GM10248 (cell line): Measurements from ENCODE around the gene CCDC82.

ENCODE experiments used
- CTCF ChIA-PET: fragments of 300-600 bp; sonication (Branson Sonifier 250); formaldehyde crosslinking; extraction: SDS; loops from one replicate; lab custom pipeline; 2021; ENCODE audit warnings: antibody characterized with exemption; lab: Yijun Ruan, JAX
- POLR2A ChIA-PET: fragments of 350-650 bp; sonication (Branson Sonifier 250); formaldehyde crosslinking; extraction: SDS; loops from one replicate; lab custom pipeline; 2020; ENCODE audit warnings: antibody characterized with exemption; lab: Yijun Ruan, JAX
- DNase-seq: peaks from one replicate; pipeline ENCODE4 v3.0.0; 2012; ENCODE audit errors: extremely low spot score
- TF ChIP-seq, protein P1 (sequence below): IDR thresholded peaks from 2 replicates; pipeline ENCODE4 v1.5.1; 2012; ENCODE audit warnings: mild to moderate bottlenecking, low read depth; ENCODE audit errors: extremely low read depth, missing control alignments, control extremely low read depth

CCDC82 gene

DNA sequence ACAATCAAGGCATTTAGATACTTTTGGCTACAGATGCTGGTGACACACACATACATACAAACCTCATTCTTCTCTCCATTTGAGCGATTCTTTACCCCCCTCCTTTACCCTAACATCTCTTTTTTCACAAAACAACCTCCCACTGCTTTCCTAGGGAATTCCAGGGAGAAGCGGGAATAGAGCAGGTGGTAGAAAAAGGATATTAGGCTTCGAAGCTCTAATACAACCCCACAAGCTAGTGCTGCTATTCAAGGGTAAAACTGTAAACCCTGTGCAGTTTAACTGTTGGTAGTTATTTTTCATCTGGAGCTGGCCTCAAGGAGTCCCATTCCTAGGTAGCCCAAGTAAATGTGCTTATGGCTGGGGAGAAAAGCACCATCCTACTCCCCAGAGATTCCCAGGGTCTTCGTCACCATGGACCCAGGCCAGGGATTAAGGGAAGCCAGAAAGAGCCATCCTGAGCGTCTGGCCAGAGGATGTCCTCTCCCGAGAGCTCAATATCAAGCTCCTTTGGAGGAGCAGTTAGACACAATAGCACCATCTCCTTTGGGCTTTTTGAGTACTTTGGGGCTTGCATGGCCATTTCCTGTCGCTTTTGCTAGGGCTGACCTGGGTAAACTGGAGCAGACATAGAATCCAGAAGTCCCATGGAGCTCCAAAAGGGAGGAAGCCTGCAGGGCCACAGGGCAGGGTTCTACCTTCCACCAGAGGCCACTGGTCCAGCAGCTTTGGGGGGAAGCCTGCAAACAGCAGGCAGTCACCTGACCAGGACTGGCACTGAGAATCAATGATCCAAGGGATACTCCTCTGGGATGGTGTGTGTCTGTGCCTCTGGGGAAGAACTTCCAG, 49.8 kb downstream of the CCDC82 start:
- ChIA-PET POLR2A (no interaction called here), CTCF (interaction anchor here (0.6 to 5.5 kb wide), 18 partner anchors 12 to 549 kb away, joined by 3 to 30 read pairs (median 4); partner anchors contain the start of genes CCDC82 and JRKL)
- DNase-seq = no peak
- TF ChIP-seq, protein P1, sequence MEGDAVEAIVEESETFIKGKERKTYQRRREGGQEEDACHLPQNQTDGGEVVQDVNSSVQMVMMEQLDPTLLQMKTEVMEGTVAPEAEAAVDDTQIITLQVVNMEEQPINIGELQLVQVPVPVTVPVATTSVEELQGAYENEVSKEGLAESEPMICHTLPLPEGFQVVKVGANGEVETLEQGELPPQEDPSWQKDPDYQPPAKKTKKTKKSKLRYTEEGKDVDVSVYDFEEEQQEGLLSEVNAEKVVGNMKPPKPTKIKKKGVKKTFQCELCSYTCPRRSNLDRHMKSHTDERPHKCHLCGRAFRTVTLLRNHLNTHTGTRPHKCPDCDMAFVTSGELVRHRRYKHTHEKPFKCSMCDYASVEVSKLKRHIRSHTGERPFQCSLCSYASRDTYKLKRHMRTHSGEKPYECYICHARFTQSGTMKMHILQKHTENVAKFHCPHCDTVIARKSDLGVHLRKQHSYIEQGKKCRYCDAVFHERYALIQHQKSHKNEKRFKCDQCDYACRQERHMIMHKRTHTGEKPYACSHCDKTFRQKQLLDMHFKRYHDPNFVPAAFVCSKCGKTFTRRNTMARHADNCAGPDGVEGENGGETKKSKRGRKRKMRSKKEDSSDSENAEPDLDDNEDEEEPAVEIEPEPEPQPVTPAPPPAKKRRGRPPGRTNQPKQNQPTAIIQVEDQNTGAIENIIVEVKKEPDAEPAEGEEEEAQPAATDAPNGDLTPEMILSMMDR = no peak

DNA sequence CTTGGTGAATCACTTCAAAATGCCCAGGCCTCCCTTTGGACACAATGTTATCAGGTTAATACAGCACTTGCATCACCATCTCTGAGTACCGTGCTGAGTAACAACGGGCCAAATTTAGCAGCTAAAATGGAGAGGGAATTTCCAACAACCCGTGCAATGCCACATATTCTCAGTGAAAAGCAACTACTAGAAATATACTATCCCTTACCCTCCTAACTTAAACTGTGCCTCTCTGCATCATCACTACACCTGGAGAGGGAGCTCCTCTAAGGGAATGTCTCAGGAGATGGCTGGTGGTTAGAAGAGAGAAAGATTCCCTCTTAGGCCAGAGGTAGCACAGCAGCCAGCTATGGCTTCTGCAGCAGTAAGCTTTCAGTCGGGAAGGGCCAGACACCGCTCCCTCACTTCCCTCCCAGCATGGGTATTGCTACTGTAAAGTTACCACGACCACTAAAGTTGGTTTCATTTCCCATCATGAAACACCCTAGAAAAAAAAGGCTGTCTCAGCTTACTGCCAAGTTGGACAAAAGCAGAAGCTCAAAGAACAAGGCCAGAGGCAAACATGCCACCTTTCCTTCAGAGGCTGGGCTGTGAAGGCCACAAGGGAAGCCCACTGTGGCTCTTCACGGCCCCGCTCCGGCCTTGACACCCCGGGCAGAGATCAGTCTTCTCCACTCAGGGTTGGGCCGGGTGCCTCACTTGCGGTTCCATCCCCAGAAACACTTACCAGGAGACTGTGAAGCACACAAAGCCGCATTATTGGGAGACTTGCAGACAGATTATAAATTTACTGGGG, 50.6 kb downstream of the CCDC82 start:
- TF ChIP-seq, protein P1 = no peak
- DNase-seq = peak; percentile 48
- ChIA-PET CTCF (interaction anchor here (0.6 to 2.1 kb wide), 17 partner anchors 11 to 548 kb away, joined by 3 to 10 read pairs (median 4); partner anchors contain the start of genes CCDC82 and JRKL), POLR2A (interaction anchor here (0.6 kb wide), 1 partner anchor 50 kb away, joined by 4 read pairs; no protein-coding TSS in a partner anchor)

GRCh38 chr11:96337541-96338431, 51.9 kb downstream of the CCDC82 start:
- TF ChIP-seq, protein P1 = no peak
- ChIA-PET POLR2A (no interaction called here), CTCF (interaction anchor here (0.7 to 1.9 kb wide), 8 partner anchors 10 to 366 kb away, joined by 3 to 5 read pairs (median 3); no protein-coding TSS in a partner anchor)
- peak; percentile 44 for DNase-seq

DNA sequence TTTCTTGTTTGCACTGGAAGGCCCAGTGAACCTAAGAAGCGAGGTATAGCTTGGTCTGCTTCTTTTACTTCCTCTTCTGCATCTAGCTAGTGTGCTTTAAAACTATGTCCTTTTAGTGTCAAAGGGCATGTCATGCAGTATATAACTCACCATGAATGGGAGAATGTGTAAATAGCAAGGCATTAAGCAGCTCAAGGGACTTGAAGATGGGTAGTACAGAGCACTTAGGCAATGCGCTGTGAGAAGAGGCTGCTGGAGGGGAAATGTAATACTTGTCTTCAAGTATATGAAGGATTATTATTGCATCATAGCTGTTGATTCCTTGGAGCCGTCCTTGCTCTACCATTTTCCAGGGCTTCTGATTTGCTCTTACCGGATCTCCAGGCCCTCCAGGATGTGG, 54.3 kb downstream of the CCDC82 start:
- CTCF ChIA-PET = interaction anchor here (0.8 to 2.3 kb wide), 8 partner anchors 8 to 283 kb away, joined by 3 to 10 read pairs (median 3); partner anchors contain the start of gene MAML2
- DNase-seq = no peak
- TF ChIP-seq, protein P1 = no peak
- POLR2A ChIA-PET = interaction anchor here (0.6 kb wide), 1 partner anchor 1081 kb away, joined by 3 read pairs; no protein-coding TSS in a partner anchor

DNA sequence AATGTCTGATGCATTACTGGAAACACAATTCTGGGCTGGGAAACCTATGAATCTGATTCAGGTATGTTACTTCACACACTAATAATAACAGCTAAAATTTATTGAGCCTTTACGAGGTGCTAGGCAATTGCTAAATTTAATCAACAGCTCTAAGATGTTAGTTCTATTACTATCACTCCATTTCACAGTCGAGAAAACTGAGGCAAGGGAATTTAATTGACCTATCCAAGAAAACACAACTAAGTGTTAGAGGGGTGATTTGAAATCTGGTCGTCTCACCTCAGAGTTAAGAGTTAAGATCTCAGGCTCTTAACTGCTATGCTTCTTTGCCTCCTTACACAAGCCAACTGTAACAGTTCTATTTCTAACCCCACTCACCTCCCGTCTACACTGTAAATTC, 55.5 kb downstream of the CCDC82 start:
- TF ChIP-seq, protein P1 = no peak
- ChIA-PET POLR2A (no interaction called here), CTCF (interaction anchor here (1.0 to 2.3 kb wide), 2 partner anchors 9 to 17 kb away, joined by 3 to 10 read pairs; partner anchors contain the start of gene MAML2)
- DNase-seq = no peak
